GM19025 (cell line): ENCODE results near the gene CEP120.
"Not testable (repeated sequence)": the region's sequence is repeated elsewhere in the genome, so short reads cannot be mapped to it uniquely, and the experiment has no call there.

Experiments
- ATAC-seq: cut with Tn5 transposase; IDR thresholded peaks from one replicate; pipeline ENCODE4 v1.9.1; 2021; ENCODE audit warnings: mild to moderate bottlenecking, low read depth, moderate library complexity; ENCODE audit not compliant: unreplicated experiment

Gene CEP120

GRCh38 chr5:123308377-123308776, 114.8 kb downstream of the CEP120 start:
- ATAC-seq = not testable (repeated sequence)

- no peak for ATAC-seq
Measured at GRCh38 chr5:123305751-123306150, 117.5 kb downstream of the CEP120 start.

GRCh38 chr5:123304777-123305316, 118.4 kb downstream of the CEP120 start:
- no peak for ATAC-seq

GRCh38 chr5:123303802-123304201, 119.4 kb downstream of the CEP120 start:
- no peak for ATAC-seq

GRCh38 chr5:123300266-123300665, 122.9 kb downstream of the CEP120 start:
- ATAC-seq = no peak

GRCh38 chr5:123299136-123299535, 124.1 kb downstream of the CEP120 start:
- no peak for ATAC-seq

GRCh38 chr5:123298335-123299030, 124.7 kb downstream of the CEP120 start:
- no peak for ATAC-seq

- ATAC-seq = no peak
Measured at GRCh38 chr5:123297866-123298265, 125.3 kb downstream of the CEP120 start.

GRCh38 chr5:123297198-123297831, 125.9 kb downstream of the CEP120 start:
- no peak for ATAC-seq
